HepG2 (cell line): ENCODE data around the gene WWP2.

Experiments used
- CTCF ChIP-seq: sonication (generic); formaldehyde crosslinking; IDR thresholded peaks from 2 replicates; pipeline ENCODE4 v1.5.0; 2020; ENCODE audit warnings: mild to moderate bottlenecking, missing genetic modification reagents, moderate library complexity
- MIXL1 ChIP-seq: IDR thresholded peaks from 2 replicates; pipeline ENCODE4 v1.6.1; 2016
- POLR2AphosphoS5 ChIP-seq: IDR thresholded peaks from 2 replicates; pipeline ENCODE4 v1.6.1; 2012; ENCODE audit warnings: low read depth, low read length
- SIN3A ChIP-seq: IDR thresholded peaks from 2 replicates; pipeline ENCODE4 v1.6.1; 2011; ENCODE audit warnings: low read depth, mild to moderate bottlenecking, control low read depth, low read length, borderline replicate concordance

- TF ChIP-seq CTCF: no peak
- no peak for TF ChIP-seq MIXL1 (CRISPR knock-in tag)
- no peak for TF ChIP-seq POLR2AphosphoS5
- no peak for TF ChIP-seq SIN3A
Observed at GRCh38 chr16:69804297-69804696, 42.2 kb downstream of the WWP2 start.
